NCI-H1105 (cell line): ENCODE measurements around the gene SORBS2.
"Not testable (repeated sequence)": the region's sequence is repeated elsewhere in the genome, so short reads cannot be mapped to it uniquely, and the experiment has no call there.

Source experiments
- DNase-seq: peaks from one replicate; lab custom pipeline; 2025; lab: John Stamatoyannopoulos, UW

The SORBS2 gene

GRCh38 chr4:185738820-185739219, 73.2 kb downstream of the SORBS2 start:
- no peak for DNase-seq

- no peak for DNase-seq
Observed at GRCh38 chr4:185738038-185738552, 73.9 kb downstream of the SORBS2 start.

DNA sequence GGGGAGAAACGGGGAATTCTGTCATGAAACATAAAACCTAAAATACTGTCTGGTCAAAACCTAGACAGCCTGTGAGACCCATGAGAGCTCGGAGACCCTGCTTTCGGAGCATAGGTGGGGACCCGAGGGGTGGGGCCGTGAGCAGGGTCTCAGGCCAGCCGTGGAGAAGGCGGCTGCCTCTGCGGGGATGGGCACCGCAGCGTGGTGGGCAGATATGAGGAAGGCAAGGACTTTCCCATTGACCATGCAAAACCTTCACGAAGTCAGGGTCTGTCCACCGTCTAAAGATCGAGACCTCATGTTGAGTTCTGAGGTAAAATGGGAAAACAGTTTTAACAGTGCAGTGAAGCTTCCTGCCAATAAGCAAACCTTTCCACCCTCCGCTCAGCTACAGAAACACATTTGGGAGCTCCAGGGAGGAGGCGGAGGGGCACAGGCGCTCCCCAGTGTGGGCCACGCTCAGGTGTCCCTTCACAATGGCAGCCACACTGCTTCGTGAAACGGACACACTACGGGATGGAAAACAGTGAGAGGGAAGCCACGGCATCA, 74.4 kb downstream of the SORBS2 start:
- DNase-seq = no peak

DNA sequence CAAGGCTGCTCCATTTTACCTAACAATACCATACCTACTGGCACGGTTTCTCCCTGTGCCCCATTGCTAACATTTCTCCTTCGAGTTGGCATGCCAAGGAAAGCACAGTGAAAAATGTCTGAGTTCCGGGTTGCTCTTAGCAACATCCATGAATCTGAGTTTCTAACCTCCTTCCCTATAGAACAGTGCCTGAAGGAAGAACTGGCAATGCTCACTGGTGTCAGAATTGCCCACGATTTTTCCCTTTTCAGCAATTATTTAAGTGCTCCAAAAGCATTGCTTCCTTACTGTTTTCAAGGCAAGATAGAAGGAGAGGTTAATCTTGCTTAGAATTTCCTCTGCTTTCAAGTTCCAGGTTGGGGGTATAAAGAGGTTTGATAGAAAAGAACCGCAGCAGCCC, 75.1 kb downstream of the SORBS2 start:
- no peak for DNase-seq

GRCh38 chr4:185735866-185736400, 76.1 kb downstream of the SORBS2 start:
- DNase-seq = no peak

DNA sequence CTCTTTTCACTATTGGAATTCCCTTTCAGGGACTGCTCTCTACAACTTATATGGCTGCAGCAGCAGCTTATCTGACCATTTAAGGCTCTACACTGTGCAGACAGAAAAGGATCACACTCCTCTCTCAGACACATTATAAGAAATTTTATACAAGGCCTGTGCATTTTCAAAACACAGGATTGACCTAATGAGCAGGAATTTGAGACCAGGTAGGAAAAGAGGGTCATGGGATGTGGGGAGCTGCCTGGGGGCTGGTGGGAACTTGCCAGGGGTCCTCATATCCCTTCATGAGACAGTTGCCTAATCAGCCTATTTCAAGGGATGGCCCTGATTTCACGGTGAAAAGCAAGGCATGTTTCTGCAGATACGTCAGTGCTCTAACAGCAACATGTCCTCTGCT, 77.1 kb downstream of the SORBS2 start:
- DNase-seq = no peak

DNA sequence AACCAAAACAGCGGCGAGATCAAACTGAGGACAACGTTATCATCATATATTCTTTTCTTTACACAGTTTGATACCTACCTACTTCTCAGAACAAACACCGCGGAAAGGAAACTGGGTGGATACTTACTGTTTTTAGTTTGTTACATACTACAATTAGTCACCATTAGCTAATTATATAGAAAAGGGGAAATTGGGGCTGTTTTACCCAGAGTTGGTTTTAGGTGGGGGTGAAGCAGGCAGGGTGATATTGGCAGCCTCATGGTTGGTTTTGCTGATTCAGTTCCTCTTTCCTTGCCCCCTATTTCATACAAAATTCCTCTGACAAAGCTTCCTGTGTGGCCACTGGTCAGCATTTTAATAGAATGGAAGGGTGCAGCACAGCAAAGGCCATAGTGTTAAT, 77.8 kb downstream of the SORBS2 start:
- no peak for DNase-seq

DNA sequence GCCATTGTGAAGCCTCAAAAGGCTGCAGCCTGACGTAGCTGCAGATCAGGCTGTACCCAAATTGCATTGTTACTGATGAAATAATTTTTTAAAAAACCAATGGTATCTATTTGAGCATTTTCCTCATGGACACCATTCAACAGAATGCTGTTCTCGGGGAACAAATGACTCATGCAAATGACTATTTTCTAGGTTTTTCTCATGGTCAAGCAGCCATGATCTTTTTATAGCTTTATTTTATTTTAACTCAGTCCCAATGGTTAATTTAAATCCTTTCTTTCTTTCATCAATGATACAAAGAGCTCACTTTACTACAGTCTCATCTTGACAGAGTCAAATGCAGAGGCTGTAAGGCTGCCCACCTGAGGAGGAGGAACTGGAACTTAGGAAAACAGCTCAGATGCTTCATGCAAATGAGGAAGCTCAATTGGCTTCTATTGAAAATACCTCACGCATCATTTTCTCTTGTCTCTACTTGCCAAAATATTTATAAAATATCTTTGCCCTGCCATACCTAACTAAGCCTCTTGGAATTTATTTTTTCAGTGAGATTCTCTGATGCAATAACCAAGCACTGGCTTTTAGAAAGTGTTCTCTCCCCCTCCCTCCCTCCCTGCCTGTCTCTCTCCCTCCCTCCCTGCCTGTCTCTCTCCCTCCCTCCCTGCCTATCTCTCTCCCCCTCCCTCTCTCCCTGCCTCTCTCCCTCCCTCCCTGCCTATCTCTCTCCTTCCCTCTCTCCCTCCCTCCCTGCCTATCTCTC, 81.0 kb downstream of the SORBS2 start:
- DNase-seq = no peak

DNA sequence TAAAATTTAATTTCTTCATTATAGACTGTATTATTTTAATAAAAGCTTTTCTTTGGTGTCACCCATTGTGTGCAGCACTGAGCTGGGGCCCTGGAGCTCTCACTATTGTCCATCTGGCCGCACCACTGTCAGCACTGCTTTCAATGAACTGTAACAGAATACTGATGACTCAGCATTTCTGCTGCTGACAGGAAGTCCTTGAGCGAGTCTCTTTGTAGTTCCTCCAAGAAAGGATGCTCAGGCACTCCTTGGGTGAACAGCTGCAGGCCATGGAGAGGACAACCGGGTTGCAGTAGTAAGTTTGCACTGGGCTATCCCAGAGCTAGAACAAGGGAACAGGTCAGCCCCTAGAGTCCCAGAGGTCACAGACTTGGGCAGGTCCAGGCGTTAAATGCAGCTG, 81.6 kb downstream of the SORBS2 start:
- DNase-seq = no peak

GRCh38 chr4:185729391-185729804, 82.6 kb downstream of the SORBS2 start:
- no peak for DNase-seq

DNA sequence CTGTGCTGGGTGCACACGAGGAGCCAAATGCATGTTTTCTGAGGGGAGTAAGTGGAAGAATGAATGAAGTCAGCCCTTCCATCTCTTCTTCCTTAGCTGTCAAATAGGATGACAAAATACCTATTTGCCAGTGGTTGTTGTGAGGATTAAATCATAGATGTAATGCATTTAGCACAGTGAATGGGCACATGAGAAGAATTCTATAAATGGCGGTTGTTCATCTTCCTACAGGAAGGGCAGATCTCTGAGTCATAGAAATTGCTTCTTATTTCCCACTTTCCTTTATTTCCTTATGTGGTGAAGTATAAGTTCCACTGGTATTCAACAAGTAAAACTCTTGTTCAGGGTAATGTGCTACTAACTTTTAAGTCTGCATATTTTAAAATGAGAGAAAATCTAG, 83.1 kb downstream of the SORBS2 start:
- no peak for DNase-seq

GRCh38 chr4:185726931-185727330, 85.1 kb downstream of the SORBS2 start:
- no peak for DNase-seq

DNA sequence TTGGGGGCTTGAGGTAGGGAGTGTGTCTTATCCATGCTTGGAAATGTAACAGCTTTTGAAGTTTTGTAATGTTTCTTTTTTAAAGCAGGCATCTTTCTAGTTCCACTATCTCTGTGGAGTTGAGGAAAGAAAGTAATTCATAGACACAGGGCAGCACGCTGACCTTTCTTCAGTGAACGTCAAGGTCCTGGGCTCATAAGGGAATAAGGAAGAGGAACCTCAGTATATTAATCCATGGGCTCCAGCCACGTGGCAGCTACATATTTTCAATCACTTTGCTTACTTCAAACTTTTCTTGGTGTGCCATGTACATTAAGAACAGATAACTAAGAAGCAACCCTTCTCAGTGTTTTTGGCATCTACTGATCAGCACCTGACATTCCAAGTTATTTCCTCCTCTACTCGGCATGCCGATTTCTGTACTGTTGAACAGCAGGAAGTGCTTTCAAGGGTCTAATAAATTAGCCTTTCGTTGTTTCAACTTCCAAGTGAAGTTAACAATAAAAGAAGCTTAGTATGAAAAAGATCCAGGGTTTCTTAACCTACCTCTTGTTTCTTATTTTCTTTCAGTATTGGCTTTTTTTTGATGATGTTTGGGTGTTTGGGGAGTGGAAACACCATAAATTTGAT, 88.2 kb downstream of the SORBS2 start:
- no peak for DNase-seq

DNA sequence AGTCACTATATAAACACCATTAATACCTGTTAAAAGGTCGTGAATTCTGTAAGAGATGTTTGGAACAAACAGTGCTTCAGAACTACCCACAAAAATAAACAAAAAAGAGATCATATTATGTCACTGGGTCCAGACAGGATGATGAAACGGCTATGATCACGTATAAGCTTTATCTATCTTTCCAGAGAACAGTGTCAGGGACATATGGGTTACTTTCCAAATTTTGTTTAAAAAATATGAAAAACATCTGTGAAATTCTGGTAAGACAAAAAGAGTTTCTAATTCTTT, 90.0 kb downstream of the SORBS2 start:
- DNase-seq = no peak

- no peak for DNase-seq
Observed at GRCh38 chr4:185721190-185722028, 90.6 kb downstream of the SORBS2 start.

GRCh38 chr4:185719500-185719858, 92.5 kb downstream of the SORBS2 start:
- no peak for DNase-seq

- no peak for DNase-seq
Observed at GRCh38 chr4:185718578-185719499, 93.2 kb downstream of the SORBS2 start.

DNA sequence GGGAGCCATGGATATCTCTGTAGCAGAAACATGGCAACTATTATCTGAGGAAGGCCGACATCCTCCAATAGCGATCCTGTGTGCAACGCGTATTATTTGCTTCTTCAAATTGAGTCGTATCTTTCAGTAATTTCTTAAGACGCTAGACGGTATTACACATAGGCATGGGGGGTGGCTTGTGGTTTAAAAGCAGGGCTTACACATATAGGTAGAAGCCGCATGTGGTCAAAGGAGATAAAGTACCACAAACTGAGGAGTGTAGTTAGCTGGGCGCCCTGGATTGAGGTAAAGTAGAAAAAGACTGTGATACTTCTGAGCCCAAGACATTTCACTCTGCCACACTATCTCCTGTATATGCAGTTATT, 94.6 kb downstream of the SORBS2 start:
- DNase-seq = no peak

GRCh38 chr4:185716577-185717376, 95.2 kb downstream of the SORBS2 start:
- DNase-seq = no peak

GRCh38 chr4:185716141-185716551, 95.8 kb downstream of the SORBS2 start:
- peak; percentile 81 for DNase-seq

DNA sequence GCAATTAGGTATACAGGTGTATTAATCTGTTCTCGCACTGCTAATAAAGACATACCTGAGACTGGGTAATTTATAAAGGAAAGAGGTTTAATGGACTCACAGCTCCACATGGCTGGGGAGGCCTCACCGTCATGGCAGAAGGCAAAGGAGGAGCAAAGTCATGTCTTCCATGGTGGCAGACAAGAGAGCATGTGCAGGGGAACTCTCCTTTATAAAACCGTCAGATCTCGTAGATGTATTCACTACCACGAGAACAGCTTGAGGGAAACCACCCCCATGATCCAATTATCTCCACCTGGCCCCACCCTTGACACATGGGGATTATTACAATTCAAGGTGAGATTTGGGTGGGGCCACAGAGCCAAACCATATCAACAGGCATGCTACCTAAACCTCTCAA, 97.5 kb downstream of the SORBS2 start:
- not testable (repeated sequence) for DNase-seq
